Activated CD4-positive, CD25-positive, alpha-beta regulatory T cell treated with anti-CD3 and anti-CD28 coated beads, Interleukin-2, amount 50 U/mL, for 24 hours (primary cell): Measurements from ENCODE around the gene GPR3.
"Not testable (repeated sequence)": the region's sequence is repeated elsewhere in the genome, so short reads cannot be mapped to it uniquely, and the experiment has no call there.

ENCODE experiments used
- ATAC-seq, 2 donors: fragments of 150-1000 bp; cut with Tn5 transposase; one replicate each; pipeline ENCODE4 v1.10.0; 2021; ENCODE audit warnings: mild to moderate bottlenecking in 1 of 2, moderate library complexity in 1 of 2

GPR3 gene

GRCh38 chr1:27380224-27380623 is 12.2 kb upstream of the GPR3 start:
- no peak for ATAC-seq

DNA sequence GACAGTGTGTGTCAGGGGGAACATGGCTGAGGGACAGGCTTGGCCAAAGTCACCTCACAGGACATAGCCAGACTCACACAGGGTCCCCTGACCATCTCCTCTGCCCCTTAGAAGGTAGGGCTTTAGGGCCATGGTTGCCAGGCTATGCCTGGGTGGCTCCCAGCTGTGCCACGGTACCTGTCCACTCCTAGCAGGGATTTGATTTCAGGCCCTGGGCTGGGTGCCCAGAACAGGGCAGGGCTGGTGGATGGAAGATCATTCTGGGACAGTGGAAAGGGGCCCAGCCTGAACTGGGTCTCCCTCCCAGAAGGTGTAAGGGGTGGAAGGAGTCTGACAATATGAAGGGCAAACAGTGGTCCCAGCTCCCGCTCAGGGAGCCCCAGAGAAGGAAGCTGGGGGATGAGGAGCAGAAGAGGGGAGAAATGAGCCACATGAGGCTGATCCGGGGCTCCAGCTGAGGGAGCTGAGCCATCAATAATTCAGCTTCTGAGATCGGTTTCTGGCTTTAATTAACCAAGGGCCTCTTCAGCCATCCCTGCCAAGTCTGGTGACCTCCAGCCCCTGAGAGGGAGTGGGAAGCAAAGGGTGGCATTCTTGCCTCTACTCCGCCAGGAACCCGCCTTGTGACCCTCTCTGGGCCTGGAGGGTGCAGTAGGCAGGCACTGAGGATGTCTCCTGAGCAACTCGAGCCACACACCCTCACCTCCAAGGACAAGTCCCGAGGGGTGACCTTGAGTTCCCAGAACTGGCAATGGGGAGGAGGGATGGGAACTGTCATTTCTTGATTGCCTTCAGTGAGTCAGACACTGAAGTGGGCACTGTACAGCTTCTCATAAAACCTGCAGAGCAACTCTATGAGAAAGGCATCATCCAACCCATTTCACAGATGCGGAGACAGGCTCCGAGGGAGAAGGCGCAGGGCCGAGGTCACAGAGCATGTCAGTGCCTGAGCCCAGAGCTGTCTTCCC is 11.4 kb upstream of the GPR3 start:
- ATAC-seq, result no peak

- no peak for ATAC-seq
Observed at GRCh38 chr1:27381969-27382762, 10.3 kb upstream of the GPR3 start.

DNA sequence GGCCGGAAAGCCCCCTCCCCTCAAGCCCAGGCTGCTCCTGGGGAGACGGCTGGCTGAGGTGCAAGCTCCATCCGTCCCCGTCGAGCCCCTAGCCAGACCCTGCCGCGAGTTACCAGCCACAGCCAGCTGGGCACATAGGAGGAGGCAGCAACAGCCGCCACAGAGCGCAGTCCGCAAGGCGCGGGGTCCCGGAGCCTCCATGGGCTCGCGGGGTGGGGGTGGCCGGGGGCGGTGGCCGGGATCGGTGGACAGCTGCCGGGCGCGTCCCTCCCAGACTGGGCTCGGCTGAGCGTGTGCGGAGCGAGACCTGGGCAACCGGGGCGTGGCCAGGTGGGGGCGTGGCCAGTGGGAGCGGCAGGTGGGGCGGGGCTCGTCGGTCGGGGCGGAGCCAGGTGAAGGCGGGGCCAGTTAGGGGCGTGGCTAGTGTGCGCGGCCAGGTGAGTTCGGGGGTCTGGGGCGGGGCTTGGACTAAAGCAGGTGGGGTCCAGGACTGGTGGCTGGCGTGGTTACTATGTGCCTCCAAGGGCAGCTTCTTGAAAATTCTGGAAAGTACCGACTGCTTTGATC is 9.3 kb upstream of the GPR3 start, which contains the start of gene CD164L2:
TSS of gene CD164L2 (minus strand) at position 295 of the 567 bp plus-strand sequence. CDS start at position 201, 94 bp downstream.
- ATAC-seq, result peak in 1 of 2 donors; percentile 38

DNA sequence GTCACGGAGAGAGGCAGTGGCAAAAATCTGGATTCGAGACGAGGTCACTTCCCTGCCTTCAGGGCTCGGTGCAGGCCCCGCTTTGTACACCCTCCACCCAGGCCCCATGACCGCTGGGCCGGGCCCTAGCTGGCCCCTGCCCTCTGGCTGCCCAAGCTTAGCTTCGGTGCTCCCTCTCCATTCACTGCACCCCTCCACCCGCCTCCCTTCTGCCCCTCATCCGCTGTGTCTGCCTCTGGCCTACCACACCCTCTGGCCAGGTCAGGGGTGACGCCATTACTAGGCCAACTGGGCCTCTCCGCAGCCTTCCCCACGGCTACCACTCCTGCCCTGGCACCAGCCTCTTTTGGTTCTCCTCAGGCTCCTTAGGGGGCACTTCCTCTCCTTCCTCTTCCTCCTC is 8.8 kb upstream of the GPR3 start:
- ATAC-seq, result no peak

DNA sequence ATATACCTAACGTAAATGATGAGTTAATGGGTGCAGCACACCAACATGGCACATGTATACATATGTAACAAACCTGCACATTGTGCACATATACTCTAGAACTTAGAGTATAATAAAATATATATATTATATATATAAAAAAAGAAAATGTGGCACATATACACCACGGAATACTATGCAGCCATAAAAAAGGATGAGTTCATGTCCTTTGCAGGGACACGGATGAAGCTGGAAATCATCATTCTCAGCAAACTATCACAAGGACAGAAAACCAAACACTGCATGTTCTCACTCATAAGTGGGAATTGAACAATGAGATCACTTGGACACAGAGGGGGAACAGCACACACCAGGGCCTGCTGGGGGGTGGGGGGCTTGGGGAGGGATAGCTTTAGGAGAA is 7.6 kb upstream of the GPR3 start:
- not testable (repeated sequence) for ATAC-seq

DNA sequence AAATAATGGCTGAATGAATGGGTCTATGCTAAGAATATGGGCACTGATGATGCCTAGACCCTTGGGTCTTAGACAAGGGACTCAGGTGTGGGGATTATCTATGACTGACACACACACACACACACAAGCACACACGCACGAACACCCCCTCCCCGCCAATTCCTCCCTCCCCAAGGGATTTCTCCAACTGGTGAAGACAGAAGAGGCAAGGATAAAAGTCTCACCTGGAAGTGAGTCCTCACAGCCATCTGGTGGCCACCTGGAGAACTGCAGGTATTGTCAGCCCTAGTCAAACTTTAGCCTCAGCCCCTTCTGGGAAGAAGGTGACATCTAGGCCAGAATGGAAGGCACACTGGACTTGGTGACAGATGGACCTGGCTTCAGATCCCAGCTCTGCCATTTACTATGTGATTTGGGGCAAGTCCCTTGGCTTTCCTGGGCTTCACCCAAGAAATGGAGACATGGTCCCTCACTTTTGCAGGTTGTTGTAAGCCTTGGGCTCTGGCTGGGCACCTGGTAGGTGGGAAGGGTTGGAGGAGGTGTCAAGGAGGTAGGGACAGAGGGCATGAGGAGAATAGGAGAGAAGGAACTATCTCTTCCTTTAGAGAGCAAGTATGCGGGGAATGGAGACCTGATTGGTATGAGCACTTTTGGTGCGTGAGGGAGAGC is 4.0 kb upstream of the GPR3 start:
- no peak for ATAC-seq

DNA sequence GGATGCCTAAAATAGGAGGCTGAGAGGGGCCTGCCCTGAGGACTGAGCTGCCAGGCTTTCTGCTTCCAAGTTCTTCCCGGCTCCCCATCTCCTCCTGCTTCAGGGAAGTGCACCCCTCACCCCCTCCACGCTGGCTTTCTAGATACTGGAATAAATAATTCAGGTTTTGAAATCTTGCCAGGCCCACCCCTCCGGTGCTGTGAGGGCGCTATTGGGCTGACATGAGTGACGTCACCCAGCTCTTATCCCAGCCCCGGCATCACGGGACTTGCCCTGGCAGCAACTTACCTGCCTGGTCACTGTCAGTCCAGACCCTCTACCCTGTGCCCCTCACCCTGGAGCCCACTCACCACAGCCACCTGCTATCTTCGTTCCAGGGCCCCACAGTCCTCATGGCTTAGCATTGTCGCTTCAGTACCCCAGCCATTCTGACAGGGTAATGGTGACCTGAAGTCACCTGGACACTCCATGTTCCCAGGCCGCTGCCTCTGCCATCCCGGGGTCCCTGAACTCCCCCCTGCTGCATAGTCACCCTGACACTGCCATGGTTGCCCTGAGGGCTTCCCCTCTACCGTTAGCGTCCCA is 819 bp upstream of the GPR3 start:
- no peak for ATAC-seq

GRCh38 chr1:27392778-27393635 is 585 bp downstream of the GPR3 start:
- ATAC-seq, result no peak

GRCh38 chr1:27393641-27394281 is 1.3 kb downstream of the GPR3 start:
- no peak for ATAC-seq

DNA sequence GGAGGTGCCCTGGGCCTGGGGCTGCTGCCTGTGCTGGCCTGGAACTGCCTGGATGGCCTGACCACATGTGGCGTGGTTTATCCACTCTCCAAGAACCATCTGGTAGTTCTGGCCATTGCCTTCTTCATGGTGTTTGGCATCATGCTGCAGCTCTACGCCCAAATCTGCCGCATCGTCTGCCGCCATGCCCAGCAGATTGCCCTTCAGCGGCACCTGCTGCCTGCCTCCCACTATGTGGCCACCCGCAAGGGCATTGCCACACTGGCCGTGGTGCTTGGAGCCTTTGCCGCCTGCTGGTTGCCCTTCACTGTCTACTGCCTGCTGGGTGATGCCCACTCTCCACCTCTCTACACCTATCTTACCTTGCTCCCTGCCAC is 1.8 kb downstream of the GPR3 start:
- ATAC-seq, result no peak

DNA sequence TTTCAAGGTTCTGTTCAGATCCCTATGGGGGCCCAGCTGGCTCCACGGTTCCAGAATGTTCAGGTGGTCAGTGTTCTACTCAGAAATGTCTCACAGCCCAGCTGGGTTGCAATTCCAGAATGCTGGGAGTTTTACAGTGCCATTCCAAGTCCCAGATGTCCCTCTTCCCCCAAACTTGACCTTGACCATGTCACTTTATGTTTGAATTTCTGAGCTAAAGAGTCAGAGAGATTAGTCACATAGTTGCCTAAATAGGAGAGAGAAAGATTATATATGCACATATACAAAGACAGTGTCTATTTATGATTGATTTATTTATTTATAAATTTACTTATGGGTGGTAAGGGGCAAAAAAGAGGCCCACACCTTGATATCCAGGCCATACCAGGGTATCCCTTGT is 2.5 kb downstream of the GPR3 start:
- ATAC-seq, result no peak

- peak; percentile 17 to 23 for ATAC-seq
Observed at GRCh38 chr1:27395441-27396195, 3.2 kb downstream of the GPR3 start.

GRCh38 chr1:27397110-27397509 is 4.7 kb downstream of the GPR3 start:
- no peak for ATAC-seq

- ATAC-seq, result no peak
Observed at GRCh38 chr1:27397749-27398148, 5.3 kb downstream of the GPR3 start.

DNA sequence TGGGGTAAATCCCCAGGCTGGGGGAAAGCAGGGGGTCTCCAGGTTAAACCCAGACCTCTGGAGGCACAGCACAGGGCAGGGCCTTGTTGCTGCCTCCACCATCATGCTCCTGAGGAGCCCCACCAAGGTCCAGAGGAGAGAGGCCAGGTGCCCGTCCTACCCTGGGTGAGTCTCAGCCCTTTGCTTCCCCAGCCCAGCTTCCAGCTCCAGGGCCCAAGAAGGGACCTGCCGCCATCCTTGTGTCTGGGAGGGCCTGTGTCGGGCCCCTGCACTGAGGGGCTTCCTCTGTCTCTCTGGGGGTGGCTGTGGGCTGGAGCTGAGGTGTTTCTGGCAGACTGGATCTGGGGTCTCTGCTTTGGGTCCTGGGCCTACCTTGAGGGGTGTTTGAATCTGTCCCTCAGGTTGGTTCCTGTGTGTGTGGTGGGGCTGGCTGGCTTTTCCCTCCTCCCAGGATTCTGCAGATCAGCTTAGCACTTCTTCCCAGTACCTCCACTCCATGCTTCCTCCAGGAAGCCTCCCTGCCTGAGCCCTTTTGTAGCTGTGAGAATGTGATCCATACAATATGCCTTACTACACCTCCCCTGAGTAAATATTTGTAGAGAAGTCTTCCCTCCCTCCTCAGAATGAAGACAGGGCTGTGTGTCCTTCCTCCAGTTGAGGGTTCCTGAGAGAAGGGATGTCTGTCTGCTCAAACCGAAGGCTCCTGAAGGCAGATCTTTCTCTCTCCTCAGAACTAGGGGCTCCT is 6.2 kb downstream of the GPR3 start:
- ATAC-seq, result no peak

GRCh38 chr1:27399251-27400025 is 7.0 kb downstream of the GPR3 start:
- no peak for ATAC-seq
